ENCODE measurements around the gene HVCN1. TPM values are rescaled to one million over a fixed set of nuclear protein-coding genes. Genes with fewer than 3 reads are reported as not detected.

HVCN1 gene
- total and polyA plus RNA-seq, 10 donors: 46.9 to 114 (median 69.0) TPM

DNA sequence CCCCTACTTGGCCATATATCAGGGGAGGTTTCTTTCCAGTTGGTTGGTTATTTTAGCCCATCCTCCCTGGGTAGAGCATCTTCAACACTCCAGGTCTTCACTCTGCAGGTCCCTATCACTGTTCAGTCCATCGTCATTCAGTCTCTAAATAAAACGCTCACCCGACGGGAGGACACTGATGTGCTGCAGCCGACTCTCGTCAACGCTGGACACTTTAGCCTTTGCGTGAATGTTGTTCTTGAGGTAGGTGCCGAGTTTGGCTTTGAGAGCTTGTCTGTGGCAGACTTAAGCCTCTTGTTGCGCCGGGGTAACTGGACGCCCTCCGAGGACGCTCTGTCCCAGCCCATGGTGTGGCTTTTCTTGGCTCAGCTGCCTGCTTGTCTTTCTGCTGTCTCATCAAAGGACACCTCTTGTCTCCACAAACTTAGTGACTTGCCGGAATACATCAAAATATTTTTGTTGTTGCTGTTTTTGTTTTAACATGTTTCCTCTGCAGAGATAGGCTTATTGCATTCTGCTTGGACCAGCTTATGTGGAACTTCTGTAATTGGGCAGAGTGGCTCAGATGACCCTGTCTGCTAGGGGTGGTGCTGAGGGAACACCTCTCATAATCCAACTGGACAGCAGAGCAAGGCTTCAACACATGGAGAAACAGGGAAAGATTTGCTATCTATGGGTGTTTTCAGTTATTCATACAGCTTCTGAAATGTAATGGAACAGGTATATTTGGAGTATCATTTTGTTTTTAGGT is 48.5 kb downstream of the HVCN1 start:
- no peaks in the 10 kb centered on the region for H3K27me3 ChIP-seq (replicated peaks in 1 of 7)
- 95 to 97% (median 96%) methylated on average over 15 of the region's 15 CpGs for WGBS, 5 donors
- no peak for DNase-seq
- H3K9me3 ChIP-seq: no peaks in the 10 kb centered on the region
- no peak overlapping the region for H3K4me3 ChIP-seq
- H3K36me3 ChIP-seq: peaks cover 0 to 15% (median 0%) of the 10 kb centered on the region in 6 donors
- H3K27ac ChIP-seq: peak overlapping the region in 1 of 8 donors; percentile 84
- TF ChIP-seq POLR2AphosphoS5 (IDR thresholded peaks at IDR 0.05) (no peak), CTCF (IDR thresholded peaks at IDR 0.05 in 8 of 11, conservative IDR thresholded peaks at IDR 0.05 in 3 of 11) (no peak), POLR2A (IDR thresholded peaks at IDR 0.05) (no peak)
- intact Hi-C loops (cut with DNase I; ENCODE audit: low total_unique reads): no loop called here
- H3K4me1 ChIP-seq: peaks cover 0 to 95% (median 6%) of the 10 kb centered on the region in 6 donors

DNA sequence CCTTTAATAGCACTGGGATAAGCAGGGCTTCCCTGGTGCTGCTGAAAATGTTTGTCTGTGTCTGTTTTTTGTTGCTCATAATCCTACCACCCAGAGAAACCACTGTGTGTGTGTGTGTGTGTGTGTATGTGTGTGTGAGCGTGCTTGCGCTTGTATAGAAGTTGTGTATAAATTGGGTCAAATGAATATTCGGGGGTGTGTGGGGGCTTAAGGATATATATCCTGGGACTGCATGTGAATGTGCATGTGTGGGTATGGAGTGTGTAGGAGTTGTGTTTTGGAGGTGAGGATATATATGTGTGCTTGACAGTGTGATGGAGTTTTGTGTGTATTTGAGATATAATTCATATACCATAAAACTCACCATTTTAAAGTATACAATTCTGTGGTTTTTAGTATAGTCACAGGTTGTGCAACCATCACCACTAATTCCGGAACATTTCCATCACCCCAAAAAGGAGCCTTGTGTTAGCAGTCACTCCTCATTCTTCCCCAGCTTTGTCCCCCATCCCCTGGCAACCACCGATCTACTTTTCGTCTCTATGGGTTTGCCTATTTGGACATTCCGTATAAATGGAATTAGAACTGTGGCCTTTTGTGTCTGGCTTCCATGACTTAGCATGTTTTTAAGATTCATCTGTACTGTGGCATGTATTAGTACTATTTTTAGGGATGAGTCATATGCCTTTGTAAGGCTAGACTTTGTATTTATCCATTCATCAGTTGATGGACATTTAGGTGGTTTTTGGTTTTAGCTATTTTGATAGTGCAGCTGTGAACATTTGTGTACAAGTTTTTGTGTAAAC is 49.4 kb downstream of the HVCN1 start:
- H3K4me3 ChIP-seq: no peak overlapping the region
- DNase-seq: no peak
- peaks cover 0 to 8% (median 0%) of the 10 kb centered on the region in 6 donors for H3K36me3 ChIP-seq
- no peak overlapping the region for H3K27ac ChIP-seq
- peaks cover 0 to 100% (median 6%) of the 10 kb centered on the region in 6 donors for H3K4me1 ChIP-seq
- intact Hi-C loops (cut with DNase I; ENCODE audit: low total_unique reads): no loop called here
- WGBS, 5 donors: 78 to 91% (median 81%) methylated on average over 7 of the region's 7 CpGs
- no peak for TF ChIP-seq CTCF (IDR thresholded peaks at IDR 0.05 in 8 of 11, conservative IDR thresholded peaks at IDR 0.05 in 3 of 11)
- no peaks in the 10 kb centered on the region for H3K27me3 ChIP-seq (replicated peaks in 1 of 7)
- no peaks in the 10 kb centered on the region for H3K9me3 ChIP-seq

DNA sequence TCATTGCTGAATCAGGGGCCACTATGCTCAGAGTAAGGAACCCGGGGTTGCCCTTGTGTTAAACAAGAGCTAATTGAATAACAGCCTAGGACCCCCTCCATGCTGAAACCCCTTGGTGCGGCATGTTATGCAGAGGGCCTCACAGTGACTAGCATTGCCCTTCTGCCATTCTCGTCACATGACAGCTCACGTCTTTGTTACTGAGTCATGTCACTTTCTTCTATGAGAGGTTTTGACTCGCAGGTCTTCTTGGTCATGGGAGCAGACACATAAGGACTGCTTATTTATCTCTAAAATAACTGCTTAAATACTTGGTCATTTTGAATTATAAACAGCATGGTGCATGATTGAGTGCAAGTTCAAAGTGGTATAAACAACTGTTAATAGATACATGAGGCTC is 50.1 kb downstream of the HVCN1 start:
- no peak overlapping the region for H3K27ac ChIP-seq
- H3K36me3 ChIP-seq: peaks cover 0 to 8% (median 0%) of the 10 kb centered on the region in 6 donors
- intact Hi-C loops (cut with DNase I; ENCODE audit: low total_unique reads): no loop called here
- DNase-seq: no peak
- peaks cover 0 to 94% (median 6%) of the 10 kb centered on the region in 6 donors for H3K4me1 ChIP-seq
- H3K4me3 ChIP-seq: no peak overlapping the region
- no peaks in the 10 kb centered on the region for H3K27me3 ChIP-seq (replicated peaks in 1 of 7)
- no peaks in the 10 kb centered on the region for H3K9me3 ChIP-seq
- TF ChIP-seq CTCF (IDR thresholded peaks at IDR 0.05 in 8 of 11, conservative IDR thresholded peaks at IDR 0.05 in 3 of 11) (no peak), POLR2AphosphoS5 (IDR thresholded peaks at IDR 0.05) (no peak), POLR2A (IDR thresholded peaks at IDR 0.05) (no peak)
- 87 to 93% (median 89%) methylated on average over 5 of the region's 5 CpGs for WGBS, 5 donors

DNA sequence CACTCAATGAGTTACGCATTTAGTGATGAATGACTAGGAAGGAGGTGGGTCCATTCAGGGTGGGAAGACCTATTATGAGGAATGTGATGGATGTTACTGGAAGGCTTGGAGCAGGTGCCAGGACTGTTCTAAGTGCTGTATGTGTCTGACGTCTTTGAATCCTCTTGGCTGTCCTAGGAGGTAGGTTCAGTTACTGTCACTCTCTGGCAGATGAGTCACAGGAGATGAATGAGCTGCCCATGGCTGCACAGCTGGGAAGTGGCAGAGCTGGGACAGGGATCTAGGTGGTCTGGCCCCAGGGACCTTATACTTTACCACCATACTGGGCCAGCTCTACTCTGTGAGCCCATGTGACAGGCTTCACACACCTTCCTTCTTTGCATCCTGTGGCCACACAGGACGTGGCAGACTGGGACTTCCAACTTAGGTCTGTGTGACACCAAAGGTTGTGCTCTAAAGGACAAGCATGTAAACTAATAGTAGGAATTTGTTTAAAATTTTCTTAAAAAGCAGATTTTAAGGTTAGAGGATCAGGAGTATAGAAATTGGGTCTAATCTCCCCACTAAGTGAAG is 51.0 kb downstream of the HVCN1 start:
- Histone ChIP-seq H3K27me3 (replicated peaks in 1 of 7) (no peaks in the 10 kb centered on the region), H3K27ac (peak overlapping the region in 2 of 8 donors; percentile 4 to 18), H3K9me3 (no peaks in the 10 kb centered on the region), H3K36me3 (peaks cover 0 to 8% (median under 1%) of the 10 kb centered on the region in 6 donors), H3K4me3 (no peak overlapping the region), H3K4me1 (peaks cover 0 to 93% (median 6%) of the 10 kb centered on the region in 6 donors)
- WGBS, 5 donors: 51 to 82% (median 58%) methylated on average over 3 of the region's 3 CpGs
- TF ChIP-seq POLR2AphosphoS5 (IDR thresholded peaks at IDR 0.05) (no peak), CTCF (IDR thresholded peaks at IDR 0.05 in 8 of 11, conservative IDR thresholded peaks at IDR 0.05 in 3 of 11) (no peak), POLR2A (IDR thresholded peaks at IDR 0.05) (no peak)
- no peak for DNase-seq
- intact Hi-C loops (cut with DNase I; ENCODE audit: low total_unique reads): no loop called here
